Endodermal cell (in vitro differentiated cells): Measurements from ENCODE around the gene SHFL. TPM values are rescaled to one million over a fixed set of nuclear protein-coding genes. Genes with fewer than 3 reads are reported as not detected.
A peak's percentile ranks its signal among the peaks of the same experiment; 100 is the strongest.

ENCODE experiments used
- DNase-seq: peaks from one replicate; pipeline ENCODE4 v3.0.0-alpha.2; 2017
- H3K27ac ChIP-seq: 2 replicates; pipeline ENCODE4 v1.5.1; 2013; ENCODE audit warnings: mild to moderate bottlenecking, low read depth, low read length, moderate library complexity
- H3K27me3 ChIP-seq: 2 replicates; pipeline ENCODE4 v1.6.1; 2013; ENCODE audit warnings: mild to moderate bottlenecking, low read length, moderate library complexity; ENCODE audit not compliant: insufficient read depth, control insufficient read depth, poor library complexity, severe bottlenecking
- H3K36me3 ChIP-seq: 2 replicates; pipeline ENCODE4 v1.7.0; 2013; ENCODE audit warnings: mild to moderate bottlenecking, low read length, moderate library complexity; ENCODE audit not compliant: control insufficient read depth, insufficient read depth
- H3K4me1 ChIP-seq: one replicate; pipeline ENCODE4 v1.7.0; 2013; ENCODE audit warnings: low read length; ENCODE audit not compliant: control insufficient read depth, insufficient read depth
- H3K4me3 ChIP-seq: 2 replicates; pipeline ENCODE4 v1.5.1; 2013; ENCODE audit warnings: mild to moderate bottlenecking, low read length, moderate library complexity
- H3K9ac ChIP-seq: 2 replicates; pipeline ENCODE4 v1.6.1; 2013; ENCODE audit warnings: mild to moderate bottlenecking, low read length, moderate library complexity; ENCODE audit not compliant: poor library complexity, severe bottlenecking; ENCODE audit errors: extremely low read depth
- H3K9me3 ChIP-seq: 2 replicates; pipeline ENCODE4 v1.6.1; 2013; ENCODE audit warnings: mild to moderate bottlenecking, low read length, moderate library complexity; ENCODE audit not compliant: control insufficient read depth
- H3K27ac Mint-ChIP-seq: 2 replicates; pipeline ENCODE4 v1.8.0; 2020; ENCODE audit warnings: mixed read lengths
- H3K27me3 Mint-ChIP-seq: 2 replicates; pipeline ENCODE4 v1.8.0; 2021; ENCODE audit warnings: mild to moderate bottlenecking, mixed read lengths; ENCODE audit not compliant: insufficient read depth
- H3K36me3 Mint-ChIP-seq: 2 replicates; pipeline ENCODE4 v1.8.0; 2020; ENCODE audit warnings: low read depth, mixed read lengths
- H3K4me1 Mint-ChIP-seq: 2 replicates; pipeline ENCODE4 v1.8.0; 2020; ENCODE audit warnings: mixed read lengths
- H3K4me3 Mint-ChIP-seq: 2 replicates; pipeline ENCODE4 v1.8.0; 2020; ENCODE audit warnings: mild to moderate bottlenecking, moderate library complexity, mixed read lengths
- H3K9me3 Mint-ChIP-seq: 2 replicates; pipeline ENCODE4 v1.8.0; 2020; ENCODE audit warnings: mild to moderate bottlenecking, mixed read lengths
- CTCF ChIP-seq: fragments of 200-600 bp; sonication (generic); conservative IDR thresholded peaks from 2 replicates; pipeline ENCODE4 v1.5.0; 2021; ENCODE audit warnings: antibody characterized with exemption, mild to moderate bottlenecking
- WGBS, 2 experiments: methylation state at CpG; one replicate each; pipeline versions ENCODE4 v1.1.5 to v1.1.7; 2013; ENCODE audit warnings: missing lambda C conversion rate in 2 of 2, mixed read lengths in 1 of 2; ENCODE audit not compliant: insufficient coverage in 1 of 2, insufficient read length in 1 of 2; 5-methylcytosine and 5-hydroxymethylcytosine counted together
- total RNA-seq, 2 donors: library from RNA; stranded (reverse); fragmentation: NEBNext Ultra II Directional in 1 of 2; extraction: Animal tissue kit (Norgen Biotek cat#: 25700) in 1 of 2; gene quantifications; 2 replicates in 1 of 2; 3 replicates in 1 of 2; pipeline ENCODE4 v1.2.1, GENCODE V29; 2021

The SHFL gene
- total RNA-seq, 2 donors from 2014 or later: 8.2 to 15.0 TPM

- Mint-ChIP-seq H3K4me3 (no peak overlapping the region), H3K27me3 (peaks cover 41% of the 10 kb centered on the region), H3K27ac (no peak overlapping the region), H3K4me1 (no peaks in the 10 kb centered on the region), H3K9me3 (peaks cover 10% of the 10 kb centered on the region), H3K36me3 (no peaks in the 10 kb centered on the region)
- Histone ChIP-seq H3K4me3 (no peak overlapping the region), H3K9me3 (no peaks in the 10 kb centered on the region), H3K36me3 (no peaks in the 10 kb centered on the region), H3K4me1 (no peaks in the 10 kb centered on the region), H3K27me3 (peaks cover 11% of the 10 kb centered on the region), H3K27ac (no peak overlapping the region), H3K9ac (no peak overlapping the region)
- TF ChIP-seq CTCF: no peak
- no peak for DNase-seq
- WGBS, 2 experiments: 88 to 92% methylated on average over 5 to 7 of the region's 8 CpGs
Measured at GRCh38 chr19:10078329-10078728, 7.8 kb upstream of the SHFL start.

GRCh38 chr19:10079031-10079453 is 7.1 kb upstream of the SHFL start:
- no peak overlapping the region for H3K27ac Mint-ChIP-seq
- H3K4me3 Mint-ChIP-seq: no peak overlapping the region
- Histone ChIP-seq H3K4me3 (no peak overlapping the region), H3K36me3 (no peaks in the 10 kb centered on the region), H3K4me1 (no peaks in the 10 kb centered on the region), H3K27ac (no peak overlapping the region), H3K27me3 (peaks cover 15% of the 10 kb centered on the region), H3K9me3 (no peaks in the 10 kb centered on the region), H3K9ac (no peak overlapping the region)
- peaks cover 6% of the 10 kb centered on the region for H3K9me3 Mint-ChIP-seq
- H3K4me1 Mint-ChIP-seq: no peaks in the 10 kb centered on the region
- H3K27me3 Mint-ChIP-seq: peaks cover 45% of the 10 kb centered on the region
- no peak for TF ChIP-seq CTCF
- no peaks in the 10 kb centered on the region for H3K36me3 Mint-ChIP-seq
- DNase-seq: peak; percentile 27
- 87 to 88% methylated on average over 7 of the region's 7 CpGs for WGBS, 2 experiments

- peaks cover 38% of the 10 kb centered on the region for H3K27me3 ChIP-seq
- Mint-ChIP-seq H3K4me1 (no peaks in the 10 kb centered on the region), H3K27ac (no peak overlapping the region), H3K36me3 (no peaks in the 10 kb centered on the region), H3K9me3 (no peaks in the 10 kb centered on the region), H3K4me3 (no peak overlapping the region), H3K27me3 (peaks cover 43% of the 10 kb centered on the region)
- no peak overlapping the region for H3K9ac ChIP-seq
- H3K27ac ChIP-seq: no peak overlapping the region
- H3K4me3 ChIP-seq: no peak overlapping the region
- no peak for TF ChIP-seq CTCF
- H3K9me3 ChIP-seq: no peaks in the 10 kb centered on the region
- 77 to 80% methylated on average over 9 of the region's 9 CpGs for WGBS, 2 experiments
- no peak for DNase-seq
- H3K4me1 ChIP-seq: no peaks in the 10 kb centered on the region
- H3K36me3 ChIP-seq: no peaks in the 10 kb centered on the region
Measured at GRCh38 chr19:10083911-10084310, 2.2 kb upstream of the SHFL start.
